Small intestine (tissue), 7 donors: ENCODE measurements around the gene SIRPG. TPM values are rescaled to one million over a fixed set of nuclear protein-coding genes. Genes with fewer than 3 reads are reported as not detected.

ENCODE experiments used
- DNase-seq, 2 donors: peaks; one replicate each; pipeline versions ENCODE4 v3.0.0 to v3.0.0-alpha.2; 2013
- FAIRE-seq: peaks from 2 replicates; lab custom pipeline; 2012; peaks lifted over from hg19 to GRCh38; lab: Jason Lieb, UNC
- H3K27ac ChIP-seq, 3 donors: one replicate each; pipeline ENCODE4 v1.5.1; 2013; ENCODE audit warnings: low read length in 2 of 3, mild to moderate bottlenecking in 2 of 3, control low read depth in 1 of 3, inconsistent platforms in 1 of 3, low read depth in 1 of 3, moderate library complexity in 1 of 3
- H3K27me3 ChIP-seq, 3 donors: one replicate each; pipeline ENCODE4 v1.6.1; 2013; ENCODE audit warnings: low read length in 3 of 3, inconsistent platforms in 1 of 3; ENCODE audit not compliant: control insufficient read depth in 3 of 3, insufficient read depth in 3 of 3
- H3K36me3 ChIP-seq, 3 donors: one replicate each; pipeline ENCODE4 v1.6.1; 2013; ENCODE audit warnings: low read length in 3 of 3, inconsistent platforms in 1 of 3, low read depth in 1 of 3, mild to moderate bottlenecking in 1 of 3, moderate library complexity in 1 of 3; ENCODE audit not compliant: control insufficient read depth in 3 of 3, insufficient read depth in 2 of 3
- H3K4me1 ChIP-seq, 3 donors: one replicate each; pipeline ENCODE4 v1.6.1; 2013; ENCODE audit warnings: low read length in 2 of 3, inconsistent platforms in 1 of 3, low read depth in 1 of 3, mild to moderate bottlenecking in 1 of 3, moderate library complexity in 1 of 3; ENCODE audit not compliant: control insufficient read depth in 3 of 3, insufficient read depth in 2 of 3
- H3K4me3 ChIP-seq, 3 donors: one replicate each; pipeline ENCODE4 v1.5.1; 2013; ENCODE audit warnings: low read length in 3 of 3, control low read depth in 1 of 3, inconsistent platforms in 1 of 3, low read depth in 1 of 3, mild to moderate bottlenecking in 1 of 3, moderate library complexity in 1 of 3
- H3K9me3 ChIP-seq, 2 donors: one replicate each; pipeline ENCODE4 v1.6.1; 2013; ENCODE audit warnings: low read depth in 1 of 2, low read length in 1 of 2; ENCODE audit not compliant: control insufficient read depth in 2 of 2, insufficient read depth in 1 of 2
- WGBS, 3 donors: extraction: QIAGEN DNeasy Blood & Tissue Kit; methylation state at CpG; one replicate each; pipeline ENCODE4 v1.1.7; 2013; 5-methylcytosine and 5-hydroxymethylcytosine counted together
- polyA plus RNA-seq, 4 donors: library from polyadenylated mRNA; stranded (reverse) in 3 of 4; unstranded in 1 of 4; fragments of 200-250 nt in 3 of 4; fragments of 120-200 nt in 1 of 4; gene quantifications; one replicate each; pipeline versions ENCODE4 v1.2.1 to v1.2.3, GENCODE V29; 2013
- donor health status: healthy with polysubstance abuse.
- donor health status: control.
- donor health status: control.
- donor health status: Bipolar disorder and iron deficiency.
- donor health status: healthy.

SIRPG gene
- polyA plus RNA-seq, 4 donors: 0.89 to 2.2 (median 0.99) TPM

GRCh38 chr20:1637226-1637625 lies 20.4 kb downstream of the SIRPG start:
- Histone ChIP-seq H3K36me3 (no peaks in the 10 kb centered on the region), H3K9me3 (no peaks in the 10 kb centered on the region), H3K4me1 (no peaks in the 10 kb centered on the region), H3K27ac (no peak overlapping the region), H3K4me3 (no peak overlapping the region), H3K27me3 (no peaks in the 10 kb centered on the region)
- 33 to 57% (median 34%) methylated on average over 2 of the region's 2 CpGs for WGBS, 3 donors
- DNase-seq (no peak), FAIRE-seq (no peak)

GRCh38 chr20:1636621-1637020 lies 21.0 kb downstream of the SIRPG start:
- peak in 1 of 2 donors; percentile 23 for DNase-seq
- no peak for FAIRE-seq
- Histone ChIP-seq H3K4me3 (no peak overlapping the region), H3K9me3 (no peaks in the 10 kb centered on the region), H3K36me3 (no peaks in the 10 kb centered on the region), H3K4me1 (no peaks in the 10 kb centered on the region), H3K27me3 (no peaks in the 10 kb centered on the region), H3K27ac (no peak overlapping the region)
- whole genome bisulfite sequencing, 3 donors: 17 to 60% (median 50%) methylated on average over 2 of the region's 2 CpGs

- no peak for DNase-seq
- no peaks in the 10 kb centered on the region for H3K36me3 ChIP-seq
- WGBS, 3 donors: 70 to 84% (median 78%) methylated on average over 10 of the region's 10 CpGs
- H3K4me1 ChIP-seq: no peaks in the 10 kb centered on the region
- no peaks in the 10 kb centered on the region for H3K9me3 ChIP-seq
- H3K27ac ChIP-seq: no peak overlapping the region
- H3K4me3 ChIP-seq: no peak overlapping the region
- no peak for FAIRE-seq
- no peaks in the 10 kb centered on the region for H3K27me3 ChIP-seq
Measured at GRCh38 chr20:1635291-1635979, 22.1 kb downstream of the SIRPG start.

GRCh38 chr20:1633535-1633934 lies 24.0 kb downstream of the SIRPG start:
- Histone ChIP-seq H3K4me1 (no peaks in the 10 kb centered on the region), H3K36me3 (no peaks in the 10 kb centered on the region), H3K4me3 (no peak overlapping the region), H3K9me3 (no peaks in the 10 kb centered on the region), H3K27me3 (no peaks in the 10 kb centered on the region), H3K27ac (no peak overlapping the region)
- DNase-seq (no peak), FAIRE-seq (no peak)
- 76 to 79% (median 79%) methylated on average over 4 of the region's 4 CpGs for WGBS, 3 donors

GRCh38 chr20:1632178-1632577 lies 25.4 kb downstream of the SIRPG start:
- Histone ChIP-seq H3K27ac (no peak overlapping the region), H3K36me3 (no peaks in the 10 kb centered on the region), H3K4me3 (no peak overlapping the region), H3K27me3 (no peaks in the 10 kb centered on the region), H3K9me3 (no peaks in the 10 kb centered on the region), H3K4me1 (no peaks in the 10 kb centered on the region)
- FAIRE-seq (no peak), DNase-seq (no peak)
- WGBS, 3 donors: 74 to 85% (median 75%) methylated on average over 4 of the region's 4 CpGs

- no peaks in the 10 kb centered on the region for H3K9me3 ChIP-seq
- no peak for FAIRE-seq
- 54 to 60% (median 56%) methylated on average over 9 of the region's 9 CpGs for WGBS, 3 donors
Measured at GRCh38 chr20:1631309-1632151, 26.0 kb downstream of the SIRPG start.

GRCh38 chr20:1630186-1630585 lies 27.4 kb downstream of the SIRPG start:
- no peak overlapping the region for H3K27ac ChIP-seq
- DNase-seq: no peak
- WGBS, 3 donors: 81 to 93% (median 86%) methylated on average over 5 of the region's 5 CpGs
- no peaks in the 10 kb centered on the region for H3K36me3 ChIP-seq
- no peak for FAIRE-seq
- H3K9me3 ChIP-seq: no peaks in the 10 kb centered on the region
- H3K4me1 ChIP-seq: no peaks in the 10 kb centered on the region
- H3K4me3 ChIP-seq: no peak overlapping the region
- H3K27me3 ChIP-seq: no peaks in the 10 kb centered on the region

More at GRCh38 chr20:1631309-1632151, 26.0 kb downstream of the SIRPG start:
- H3K27ac ChIP-seq: no peak overlapping the region
- no peak overlapping the region for H3K4me3 ChIP-seq
- no peak for DNase-seq
- no peaks in the 10 kb centered on the region for H3K4me1 ChIP-seq
- no peaks in the 10 kb centered on the region for H3K36me3 ChIP-seq
- H3K27me3 ChIP-seq: no peaks in the 10 kb centered on the region

GRCh38 chr20:1629321-1629720 lies 28.3 kb downstream of the SIRPG start:
- DNase-seq (no peak), FAIRE-seq (no peak)
- 71 to 80% (median 77%) methylated on average over 5 of the region's 5 CpGs for WGBS, 3 donors
- no peaks in the 10 kb centered on the region for H3K4me1 ChIP-seq
- no peaks in the 10 kb centered on the region for H3K9me3 ChIP-seq
- no peak overlapping the region for H3K4me3 ChIP-seq
- H3K27me3 ChIP-seq: no peaks in the 10 kb centered on the region
- no peaks in the 10 kb centered on the region for H3K36me3 ChIP-seq
- no peak overlapping the region for H3K27ac ChIP-seq
